SU-DHL-6 (cell line): ENCODE measurements around the gene ITGA1.

Experiments used
- H2AFZ ChIP-seq: fragments of 200-600 bp; sonication (generic); 2 replicates; pipeline ENCODE4 v1.6.1; 2014; ENCODE audit warnings: low read depth, mild to moderate bottlenecking, moderate library complexity, mixed read lengths, antibody characterized with exemption, low read length; ENCODE audit not compliant: severe bottlenecking
- H3F3A ChIP-seq: fragments of 200-600 bp; shearing (Covaris generic); 2 replicates; pipeline ENCODE4 v1.6.0; 2016; ENCODE audit warnings: antibody characterized with exemption, mild to moderate bottlenecking; ENCODE audit not compliant: insufficient read depth
- H3K27ac ChIP-seq: fragments of 200-600 bp; sonication (generic); 2 replicates; pipeline ENCODE4 v1.5.1; 2016; ENCODE audit warnings: low read depth, mild to moderate bottlenecking, low read length, moderate library complexity, mixed read lengths
- H3K27me3 ChIP-seq: fragments of 200-600 bp; sonication (generic), shearing (Covaris generic); 2 replicates; pipeline ENCODE4 v1.6.0; 2014; ENCODE audit warnings: mild to moderate bottlenecking, low read length
- H3K36me3 ChIP-seq: fragments of 200-600 bp; sonication (generic); 2 replicates; pipeline ENCODE4 v1.6.1; 2014; ENCODE audit warnings: mild to moderate bottlenecking, low read length, mixed read lengths
- H3K4me2 ChIP-seq: fragments of 300-600, 200-600 bp; shearing (Covaris generic), sonication (generic); 2 replicates; pipeline ENCODE4 v1.6.0; 2014; ENCODE audit warnings: low read length, low read depth, mild to moderate bottlenecking; ENCODE audit not compliant: poor library complexity, severe bottlenecking
- H3K4me3 ChIP-seq: fragments of 200-600 bp; sonication (generic); 2 replicates; pipeline ENCODE4 v1.5.1; 2014; ENCODE audit warnings: antibody characterized with exemption, low read length, mild to moderate bottlenecking, mixed read lengths; ENCODE audit not compliant: insufficient read depth, poor library complexity, severe bottlenecking
- H3K79me2 ChIP-seq: fragments of 200-600 bp; sonication (generic); 2 replicates; pipeline ENCODE4 v1.6.1; 2014; ENCODE audit warnings: mild to moderate bottlenecking, low read length, moderate library complexity; ENCODE audit not compliant: insufficient read depth
- H3K9ac ChIP-seq: fragments of 200-600 bp; sonication (generic); 2 replicates; pipeline ENCODE4 v1.7.0; 2014; ENCODE audit warnings: mild to moderate bottlenecking, low read length
- H3K9me2 ChIP-seq: fragments of 200-600 bp; sonication (generic); replicated peaks from 2 replicates; pipeline ENCODE4 v1.6.1; 2014; ENCODE audit warnings: low read length; ENCODE audit not compliant: insufficient read depth
- H3K9me3 ChIP-seq: fragments of 200-600 bp; sonication (generic); 2 replicates; pipeline ENCODE4 v1.6.1; 2014; ENCODE audit warnings: low read length, mixed read lengths; ENCODE audit not compliant: insufficient read depth
- H4K20me1 ChIP-seq: fragments of 200-600 bp; sonication (generic); 2 replicates; pipeline ENCODE4 v1.6.1; 2014; ENCODE audit warnings: low read depth, mild to moderate bottlenecking, antibody characterized with exemption, low read length, moderate library complexity, mixed read lengths
- EZH2phosphoT487 ChIP-seq: fragments of 200-600 bp; sonication (generic), shearing (Covaris generic); conservative IDR thresholded peaks from 2 replicates; pipeline ENCODE4 v1.6.1; 2018; ENCODE audit warnings: mild to moderate bottlenecking, antibody characterized with exemption, low read length, moderate library complexity, mixed read lengths
- TF ChIP-seq, protein P1 (sequence below): fragments of 200-600 bp; sonication (generic); IDR thresholded peaks from one replicate; pipeline ENCODE4 v1.5.1; 2017; ENCODE audit warnings: antibody characterized with exemption, mild to moderate bottlenecking, low read length, moderate library complexity; ENCODE audit not compliant: insufficient read depth, poor library complexity, severe bottlenecking

The ITGA1 gene

GRCh38 chr5:52994266-52994665 is 206.6 kb downstream of the ITGA1 start:
- Histone ChIP-seq H3K4me3 (no peak overlapping the region), H3K9me3 (no peaks in the 10 kb centered on the region), H3F3A (no peaks in the 10 kb centered on the region), H3K4me2 (no peak overlapping the region), H3K9ac (no peak overlapping the region), H3K79me2 (no peaks in the 10 kb centered on the region), H3K27me3 (no peaks in the 10 kb centered on the region), H3K27ac (no peak overlapping the region), H3K36me3 (no peaks in the 10 kb centered on the region), H3K9me2 (no peaks in the 10 kb centered on the region), H2AFZ (no peak overlapping the region), H4K20me1 (no peaks in the 10 kb centered on the region)
- TF ChIP-seq, protein P1, sequence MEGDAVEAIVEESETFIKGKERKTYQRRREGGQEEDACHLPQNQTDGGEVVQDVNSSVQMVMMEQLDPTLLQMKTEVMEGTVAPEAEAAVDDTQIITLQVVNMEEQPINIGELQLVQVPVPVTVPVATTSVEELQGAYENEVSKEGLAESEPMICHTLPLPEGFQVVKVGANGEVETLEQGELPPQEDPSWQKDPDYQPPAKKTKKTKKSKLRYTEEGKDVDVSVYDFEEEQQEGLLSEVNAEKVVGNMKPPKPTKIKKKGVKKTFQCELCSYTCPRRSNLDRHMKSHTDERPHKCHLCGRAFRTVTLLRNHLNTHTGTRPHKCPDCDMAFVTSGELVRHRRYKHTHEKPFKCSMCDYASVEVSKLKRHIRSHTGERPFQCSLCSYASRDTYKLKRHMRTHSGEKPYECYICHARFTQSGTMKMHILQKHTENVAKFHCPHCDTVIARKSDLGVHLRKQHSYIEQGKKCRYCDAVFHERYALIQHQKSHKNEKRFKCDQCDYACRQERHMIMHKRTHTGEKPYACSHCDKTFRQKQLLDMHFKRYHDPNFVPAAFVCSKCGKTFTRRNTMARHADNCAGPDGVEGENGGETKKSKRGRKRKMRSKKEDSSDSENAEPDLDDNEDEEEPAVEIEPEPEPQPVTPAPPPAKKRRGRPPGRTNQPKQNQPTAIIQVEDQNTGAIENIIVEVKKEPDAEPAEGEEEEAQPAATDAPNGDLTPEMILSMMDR, result no peak
- TF ChIP-seq EZH2phosphoT487, result no peak

DNA sequence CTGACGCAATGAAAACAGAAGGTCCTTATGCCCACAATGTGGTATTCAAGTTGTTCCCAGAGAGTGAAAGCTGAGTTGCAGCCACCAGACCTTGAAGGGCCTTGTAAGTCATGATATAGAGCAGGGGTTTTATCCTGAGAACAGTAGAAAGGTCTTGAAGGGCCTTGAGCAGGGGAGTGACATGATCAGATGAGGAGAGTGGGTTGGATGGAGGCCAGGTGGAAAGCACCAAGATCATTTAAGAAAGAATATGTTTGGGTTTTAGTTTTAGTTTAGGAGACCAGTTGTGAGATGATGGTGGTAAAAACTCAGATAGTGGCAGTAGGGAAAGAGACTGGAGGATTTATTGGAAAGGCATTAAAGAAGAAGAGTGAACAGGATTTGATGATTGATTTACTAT is 207.4 kb downstream of the ITGA1 start:
- no peak overlapping the region for H3K27ac ChIP-seq
- H3K9me3 ChIP-seq, result no peaks in the 10 kb centered on the region
- no peaks in the 10 kb centered on the region for H3K27me3 ChIP-seq
- no peaks in the 10 kb centered on the region for H3K36me3 ChIP-seq
- H3K4me2 ChIP-seq, result no peak overlapping the region
- no peaks in the 10 kb centered on the region for H4K20me1 ChIP-seq
- H2AFZ ChIP-seq, result no peak overlapping the region
- H3K4me3 ChIP-seq, result no peak overlapping the region
- H3F3A ChIP-seq, result no peaks in the 10 kb centered on the region
- H3K9ac ChIP-seq, result no peak overlapping the region
- no peaks in the 10 kb centered on the region for H3K79me2 ChIP-seq
- no peaks in the 10 kb centered on the region for H3K9me2 ChIP-seq
- no peak for TF ChIP-seq EZH2phosphoT487
- TF ChIP-seq, protein P1, result no peak

GRCh38 chr5:52995914-52996313 is 208.2 kb downstream of the ITGA1 start:
- Histone ChIP-seq H3K36me3 (no peaks in the 10 kb centered on the region), H3K4me3 (no peak overlapping the region), H3K9me2 (no peaks in the 10 kb centered on the region), H2AFZ (no peak overlapping the region), H3K79me2 (no peaks in the 10 kb centered on the region), H3K9me3 (no peaks in the 10 kb centered on the region), H3K9ac (no peak overlapping the region), H3K27ac (no peak overlapping the region), H4K20me1 (no peaks in the 10 kb centered on the region), H3K27me3 (no peaks in the 10 kb centered on the region), H3F3A (no peaks in the 10 kb centered on the region), H3K4me2 (no peak overlapping the region)
- TF ChIP-seq, protein P1, result no peak
- TF ChIP-seq EZH2phosphoT487, result no peak

GRCh38 chr5:52996979-52997378 is 209.3 kb downstream of the ITGA1 start:
- H3K79me2 ChIP-seq, result no peaks in the 10 kb centered on the region

More at GRCh38 chr5:52996979-52997378, 209.3 kb downstream of the ITGA1 start:
- Histone ChIP-seq H3F3A (no peaks in the 10 kb centered on the region), H3K36me3 (no peaks in the 10 kb centered on the region), H3K4me3 (no peak overlapping the region), H3K27ac (no peak overlapping the region), H3K9ac (no peak overlapping the region), H4K20me1 (no peaks in the 10 kb centered on the region), H3K9me3 (no peaks in the 10 kb centered on the region), H3K9me2 (no peaks in the 10 kb centered on the region), H3K27me3 (no peaks in the 10 kb centered on the region), H3K4me2 (no peak overlapping the region), H2AFZ (no peak overlapping the region)
- no peak for TF ChIP-seq EZH2phosphoT487
- TF ChIP-seq, protein P1, result no peak
